K562 (cell line): ENCODE data around the gene CDCP1. TPM values are rescaled to one million over a fixed set of nuclear protein-coding genes. Genes with fewer than 3 reads are reported as not detected.

Experiments
- COPS2 ChIP-seq: fragments of 450-650 bp; conservative IDR thresholded peaks from 2 replicates; pipeline ENCODE4 v1.6.1; 2016; ENCODE audit warnings: mild to moderate bottlenecking, moderate library complexity
- CREB1 ChIP-seq, 2 experiments: sonication (generic) in 1 of 2; formaldehyde crosslinking in 1 of 2; IDR thresholded peaks; 2 replicates each; pipeline versions ENCODE4 v1.6.1 to v1.8.0; 2012 to 2022; ENCODE audit warnings: inconsistent platforms in 1 of 2, mild to moderate bottlenecking in 1 of 2, missing genetic modification reagents in 1 of 2, moderate library complexity in 1 of 2
- E4F1 ChIP-seq: fragments of 250-450 bp; sonication (Bioruptor Pico); IDR thresholded peaks from 2 replicates; pipeline ENCODE4 v1.5.0; 2021; ENCODE audit warnings: mild to moderate bottlenecking, borderline replicate concordance
- FOXA1 ChIP-seq: fragments of 450-650 bp; IDR thresholded peaks from 2 replicates; pipeline ENCODE4 v1.6.1; 2016; ENCODE audit warnings: mild to moderate bottlenecking, borderline replicate concordance
- FOXO4 ChIP-seq: fragments of 450-650 bp; formaldehyde crosslinking; IDR thresholded peaks from 2 replicates; pipeline ENCODE4 v1.4.0; 2020; ENCODE audit warnings: mild to moderate bottlenecking, moderate library complexity
- HDAC8 ChIP-seq: fragments of 450-650 bp; IDR thresholded peaks from 2 replicates; pipeline ENCODE4 v1.6.1; 2016; ENCODE audit warnings: mild to moderate bottlenecking, missing genetic modification characterization, moderate library complexity, missing compliant biosample characterization
- HIVEP1 ChIP-seq: fragments of 250-450 bp; sonication (Bioruptor Pico); IDR thresholded peaks from 2 replicates; pipeline ENCODE4 v1.4.0; 2020; ENCODE audit warnings: mild to moderate bottlenecking
- KLF1 ChIP-seq: fragments of 450-650 bp; IDR thresholded peaks from 2 replicates; pipeline ENCODE4 v1.6.1; 2016; ENCODE audit warnings: missing genetic modification characterization, missing compliant biosample characterization
- MAZ ChIP-seq, 2 experiments: fragments of 450-650 bp in 1 of 2; sonication (generic) in 1 of 2; formaldehyde crosslinking; IDR thresholded peaks in 1 of 2; conservative IDR thresholded peaks in 1 of 2; 2 replicates each; pipeline versions ENCODE4 v1.4.0 to v1.5.0; 2020; ENCODE audit warnings: mild to moderate bottlenecking in 1 of 2, missing genetic modification reagents in 1 of 2
- MYBL2 ChIP-seq, 2 experiments: fragments of 450-650 bp in 1 of 2; sonication (generic) in 1 of 2; formaldehyde crosslinking in 1 of 2; IDR thresholded peaks; 2 replicates each; pipeline versions ENCODE4 v1.6.1 to v1.8.1; 2017 to 2022; ENCODE audit warnings: borderline replicate concordance in 1 of 2, inconsistent platforms in 1 of 2, low read depth in 1 of 2, mild to moderate bottlenecking in 1 of 2, missing genetic modification reagents in 1 of 2, moderate library complexity in 1 of 2
- NBN ChIP-seq: fragments of 450-650 bp; IDR thresholded peaks from 2 replicates; pipeline ENCODE4 v1.6.1; 2016; ENCODE audit warnings: low read depth, mild to moderate bottlenecking
- PHTF2 ChIP-seq: fragments of 250-450 bp; sonication (Bioruptor Pico); IDR thresholded peaks from 2 replicates; pipeline ENCODE4 v1.5.0; 2021; ENCODE audit warnings: mild to moderate bottlenecking
- SRSF3 ChIP-seq: fragments of 200-400 bp; formaldehyde crosslinking; IDR thresholded peaks from 2 replicates; pipeline ENCODE4 v1.6.1; 2016; ENCODE audit warnings: mild to moderate bottlenecking, low read length, moderate library complexity; ENCODE audit not compliant: insufficient read depth
- STAT5B ChIP-seq: fragments of 250-450 bp; sonication (Bioruptor Pico); IDR thresholded peaks from 2 replicates; pipeline ENCODE4 v1.8.0; 2021; ENCODE audit warnings: mild to moderate bottlenecking, inconsistent platforms
- ZNF133 ChIP-seq: fragments of 250-450 bp; sonication (Bioruptor Pico); IDR thresholded peaks from 2 replicates; pipeline ENCODE4 v1.4.0; 2020; ENCODE audit warnings: mild to moderate bottlenecking
- ZNF184 ChIP-seq: sonication (generic); formaldehyde crosslinking; IDR thresholded peaks from 2 replicates; pipeline ENCODE4 v1.5.0; 2020; ENCODE audit warnings: missing genetic modification reagents
- ZNF644 ChIP-seq: fragments of 200-800 bp; sonication (Bioruptor generic); IDR thresholded peaks from 2 replicates; pipeline ENCODE4 v1.6.1; 2016; ENCODE audit warnings: low read depth, missing genetic modification characterization, missing compliant biosample characterization
- polyA plus RNA-seq, 8 experiments: library from polyadenylated mRNA; depleted of rRNA in 4 of 8; stranded (reverse) in 5 of 8; unstranded in 3 of 8; fragments of >200 nt; fragmentation: Nextera tagmentation in 2 of 8; fragmentation: Illumina TruSeq in 1 of 8; extraction: Ambion mirVana in 2 of 8; extraction: Trizol in 1 of 8; gene quantifications; 2 replicates each; pipeline versions ENCODE4 v1.2.1 to v1.2.3, GENCODE V29; 2011 to 2014; ENCODE audit warnings: inconsistent platforms in 1 of 8, missing spikeins in 1 of 8
- total RNA-seq, 7 experiments: library from RNA; depleted of rRNA in 6 of 7; stranded (reverse); fragments of >200 nt in 6 of 7; fragmentation: Illumina TruSeq in 2 of 7; extraction: Trizol in 2 of 7; gene quantifications; 2 replicates each; pipeline versions ENCODE4 v1.2.1 to v1.2.3, GENCODE V29; 2011 to 2021; ENCODE audit warnings: low replicate concordance in 1 of 7
- TF ChIP-seq, protein P1 (sequence below): fragments of 450-650 bp; formaldehyde crosslinking; IDR thresholded peaks from 2 replicates; pipeline ENCODE4 v1.4.0; 2020; ENCODE audit warnings: mild to moderate bottlenecking, moderate library complexity
- TF ChIP-seq, protein P2 (sequence below): fragments of 450-650 bp; IDR thresholded peaks from 2 replicates; pipeline ENCODE4 v1.6.1; 2016; ENCODE audit warnings: mild to moderate bottlenecking

CDCP1 gene
- total and polyA plus RNA-seq, 9 of the 15 experiments (the other 6 are each of a cell fraction or from before 2014, with no cell fraction given), result 3.9 to 16.4 (median 5.2) TPM

DNA sequence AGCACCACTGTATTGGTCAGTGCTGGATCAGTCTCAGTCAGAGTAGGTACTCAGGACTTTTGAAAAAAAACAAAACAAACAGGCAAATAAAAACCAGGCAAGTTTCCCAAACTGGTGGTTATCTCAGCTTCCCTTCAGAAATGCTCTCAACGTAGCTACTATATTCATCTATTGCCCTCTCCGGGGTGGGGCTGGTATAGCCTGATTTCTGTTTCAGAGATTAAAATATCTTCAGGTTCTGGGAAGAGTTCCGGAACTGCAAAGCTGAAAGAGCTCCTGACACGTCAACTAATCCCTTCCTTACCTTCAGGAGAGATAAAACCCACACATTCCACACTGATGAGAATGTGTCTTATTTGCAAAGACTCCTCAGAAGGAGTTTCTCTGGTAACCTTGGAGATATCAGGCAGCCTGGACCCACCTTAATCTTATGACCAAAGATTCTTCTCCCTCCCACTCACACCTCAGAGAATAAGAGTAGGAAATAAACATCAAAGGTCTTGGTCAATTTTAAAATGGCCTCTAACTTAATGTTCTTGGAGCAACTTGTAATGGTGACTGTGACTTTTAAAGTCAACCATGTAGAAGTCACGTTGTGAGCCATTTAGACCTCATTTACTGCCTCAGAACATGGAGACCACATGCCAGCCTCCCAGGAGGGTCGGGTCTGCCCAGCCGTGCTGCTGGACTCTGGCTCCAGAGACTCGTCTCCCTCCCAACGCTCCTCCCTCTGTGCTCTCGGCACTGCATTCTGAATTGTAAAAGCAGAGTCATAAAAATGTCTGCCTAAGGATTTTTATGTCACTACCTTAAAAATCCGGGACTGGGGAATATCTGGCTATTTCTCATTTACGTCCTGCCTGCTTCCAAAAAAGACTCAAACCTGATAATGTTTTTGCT is 53.8 kb downstream of the CDCP1 start (continued):
- no peak for TF ChIP-seq E4F1 (CRISPR knock-in tag)
- no peak for TF ChIP-seq KLF1
- TF ChIP-seq, protein P1, sequence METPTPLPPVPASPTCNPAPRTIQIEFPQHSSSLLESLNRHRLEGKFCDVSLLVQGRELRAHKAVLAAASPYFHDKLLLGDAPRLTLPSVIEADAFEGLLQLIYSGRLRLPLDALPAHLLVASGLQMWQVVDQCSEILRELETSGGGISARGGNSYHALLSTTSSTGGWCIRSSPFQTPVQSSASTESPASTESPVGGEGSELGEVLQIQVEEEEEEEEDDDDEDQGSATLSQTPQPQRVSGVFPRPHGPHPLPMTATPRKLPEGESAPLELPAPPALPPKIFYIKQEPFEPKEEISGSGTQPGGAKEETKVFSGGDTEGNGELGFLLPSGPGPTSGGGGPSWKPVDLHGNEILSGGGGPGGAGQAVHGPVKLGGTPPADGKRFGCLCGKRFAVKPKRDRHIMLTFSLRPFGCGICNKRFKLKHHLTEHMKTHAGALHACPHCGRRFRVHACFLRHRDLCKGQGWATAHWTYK (CRISPR knock-in tag), result peak; percentile 12; the same call in 1 of the 2 replicates
- TF ChIP-seq HDAC8, result 0 out of 2 replicates have a peak, but pooled peaks have one; percentile 76
- TF ChIP-seq SRSF3, result no peak
- TF ChIP-seq MAZ (CRISPR knock-in tag; conservative IDR thresholded peaks at IDR 0.05 in 1 of 2, IDR thresholded peaks at IDR 0.05 in 1 of 2), result peak in 1 of 2 experiments; percentile 66; a peak in 1 of 4 replicates
- TF ChIP-seq COPS2, result no peak
- TF ChIP-seq FOXA1, result no peak
- TF ChIP-seq CREB1 (IDR thresholded peaks at IDR 0.05), result no peak
- 0 out of 2 replicates have a peak, but pooled peaks have one; percentile 3 for TF ChIP-seq CREB1 (CRISPR knock-in tag; IDR thresholded peaks at IDR 0.05)
- peak; percentile 65 for TF ChIP-seq ZNF644 (tag)
- peak; percentile 81; the same call in 1 of the 2 replicates for TF ChIP-seq NBN
- TF ChIP-seq STAT5B (CRISPR knock-in tag), result no peak
- TF ChIP-seq FOXO4 (CRISPR knock-in tag), result no peak
- TF ChIP-seq MYBL2 (IDR thresholded peaks at IDR 0.05; ENCODE audit: low read depth), result peak; percentile 77
- TF ChIP-seq MYBL2 (CRISPR knock-in tag; IDR thresholded peaks at IDR 0.05; ENCODE audit: borderline replicate concordance), result no peak
- TF ChIP-seq ZNF184, result no peak
- TF ChIP-seq ZNF133 (CRISPR knock-in tag), result no peak
- TF ChIP-seq PHTF2 (CRISPR knock-in tag), result no peak
- TF ChIP-seq HIVEP1 (CRISPR knock-in tag), result no peak
- TF ChIP-seq, protein P2, sequence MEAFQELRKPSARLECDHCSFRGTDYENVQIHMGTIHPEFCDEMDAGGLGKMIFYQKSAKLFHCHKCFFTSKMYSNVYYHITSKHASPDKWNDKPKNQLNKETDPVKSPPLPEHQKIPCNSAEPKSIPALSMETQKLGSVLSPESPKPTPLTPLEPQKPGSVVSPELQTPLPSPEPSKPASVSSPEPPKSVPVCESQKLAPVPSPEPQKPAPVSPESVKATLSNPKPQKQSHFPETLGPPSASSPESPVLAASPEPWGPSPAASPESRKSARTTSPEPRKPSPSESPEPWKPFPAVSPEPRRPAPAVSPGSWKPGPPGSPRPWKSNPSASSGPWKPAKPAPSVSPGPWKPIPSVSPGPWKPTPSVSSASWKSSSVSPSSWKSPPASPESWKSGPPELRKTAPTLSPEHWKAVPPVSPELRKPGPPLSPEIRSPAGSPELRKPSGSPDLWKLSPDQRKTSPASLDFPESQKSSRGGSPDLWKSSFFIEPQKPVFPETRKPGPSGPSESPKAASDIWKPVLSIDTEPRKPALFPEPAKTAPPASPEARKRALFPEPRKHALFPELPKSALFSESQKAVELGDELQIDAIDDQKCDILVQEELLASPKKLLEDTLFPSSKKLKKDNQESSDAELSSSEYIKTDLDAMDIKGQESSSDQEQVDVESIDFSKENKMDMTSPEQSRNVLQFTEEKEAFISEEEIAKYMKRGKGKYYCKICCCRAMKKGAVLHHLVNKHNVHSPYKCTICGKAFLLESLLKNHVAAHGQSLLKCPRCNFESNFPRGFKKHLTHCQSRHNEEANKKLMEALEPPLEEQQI, result no peak
- TF ChIP-seq, all 486 proteins: peak for 145
